PC-9 (cell line): ENCODE results near the gene SDSL. TPM values are rescaled to one million over a fixed set of nuclear protein-coding genes. Genes with fewer than 3 reads are reported as not detected.

Experiments
- BruUV-seq: library from RNA; stranded (reverse); fragments of 400-500 nt; replicated peaks from 2 replicates; lab custom pipeline; 2021; lab: Mats Ljungman, UMichigan
- CTCF ChIA-PET: fragments of 300-600 bp; sonication (Branson Sonifier 250); formaldehyde crosslinking; loops from one replicate; lab custom pipeline; 2022; ENCODE audit warnings: antibody characterized with exemption; lab: Charles Lee
- POLR2A ChIA-PET: fragments of 300-600 bp; sonication (Branson Sonifier 250); formaldehyde crosslinking; loops from one replicate; lab custom pipeline; 2022; ENCODE audit warnings: antibody characterized with exemption; ENCODE audit not compliant: unreplicated experiment; lab: Charles Lee
- DNase-seq, 2 experiments: peaks; one replicate each; pipeline versions ENCODE4 v3.0.0 to v3.0.0-alpha.2; 2015 to 2022; ENCODE audit warnings: mixed read lengths in 1 of 2
- H2AFZ ChIP-seq: fragments of 200-600 bp; sonication (generic); 2 replicates; pipeline ENCODE4 v1.8.1; 2017; ENCODE audit warnings: antibody characterized with exemption
- H3F3A ChIP-seq: fragments of 200-600 bp; sonication (generic); 2 replicates; pipeline ENCODE4 v1.8.1; 2017; ENCODE audit warnings: antibody characterized with exemption, mild to moderate bottlenecking, low read depth; ENCODE audit not compliant: insufficient read depth
- H3K27ac ChIP-seq: fragments of 200-600 bp; sonication (generic); 2 replicates; pipeline ENCODE4 v1.6.1; 2016; ENCODE audit warnings: mixed run types
- H3K27me3 ChIP-seq: fragments of 200-600 bp; sonication (generic); 2 replicates; pipeline ENCODE4 v1.6.1; 2016; ENCODE audit warnings: low read depth, mixed run types; ENCODE audit not compliant: insufficient read depth
- H3K36me3 ChIP-seq: fragments of 200-600 bp; sonication (generic); 2 replicates; pipeline ENCODE4 v1.6.1; 2016; ENCODE audit warnings: low read depth, mixed run types
- H3K4me1 ChIP-seq: fragments of 200-600 bp; sonication (generic); replicated peaks from 2 replicates; pipeline ENCODE4 v1.6.1; 2016; ENCODE audit warnings: mixed run types; ENCODE audit not compliant: insufficient read depth
- H3K4me2 ChIP-seq: fragments of 200-600 bp; sonication (generic); 2 replicates; pipeline ENCODE4 v1.6.1; 2017; ENCODE audit warnings: mixed run types
- H3K4me3 ChIP-seq: fragments of 200-600 bp; sonication (generic); 2 replicates; pipeline ENCODE4 v1.6.1; 2016; ENCODE audit warnings: mixed run types
- H3K79me2 ChIP-seq: fragments of 200-600 bp; sonication (generic); 2 replicates; pipeline ENCODE4 v1.6.1; 2017; ENCODE audit warnings: low read depth, mixed run types
- H3K9me2 ChIP-seq: fragments of 200-600 bp; sonication (generic); 2 replicates; pipeline ENCODE4 v1.8.1; 2017; ENCODE audit warnings: mild to moderate bottlenecking; ENCODE audit not compliant: insufficient read depth
- H3K9me3 ChIP-seq: fragments of 200-600 bp; sonication (generic); 2 replicates; pipeline ENCODE4 v1.8.1; 2016; ENCODE audit warnings: low read depth; ENCODE audit not compliant: insufficient read depth
- H4K20me1 ChIP-seq: fragments of 200-600 bp; sonication (generic); 2 replicates; pipeline ENCODE4 v1.8.1; 2017; ENCODE audit not compliant: insufficient read depth
- CTCF ChIP-seq: fragments of 200-600 bp; sonication (generic); conservative IDR thresholded peaks from 2 replicates; pipeline ENCODE4 v1.6.1; 2017; ENCODE audit warnings: mixed run types, antibody characterized with exemption, mild to moderate bottlenecking, moderate library complexity
- EZH2 ChIP-seq: fragments of 200-600 bp; sonication (generic); IDR thresholded peaks from 2 replicates; pipeline ENCODE4 v1.8.0; 2017; ENCODE audit warnings: antibody characterized with exemption, low read depth
- intact Hi-C: fragments of 100-400 bp; cut with micrococcal nuclease; formaldehyde crosslinking; loops from one replicate; pipeline ENCODE4 v1.10.0; 2022; ENCODE audit not compliant: unreplicated experiment
- total RNA-seq: library from RNA; stranded (reverse); gene quantifications from 2 replicates; pipeline ENCODE4 v1.2.3, GENCODE V29; 2021

SDSL gene
- total RNA-seq, 1 experiment from 2014 or later = 14.2 TPM

- no peaks in the 10 kb centered on the region for H3K79me2 ChIP-seq
- H3K36me3 ChIP-seq = no peaks in the 10 kb centered on the region
- H3K4me3 ChIP-seq = no peak overlapping the region
- no peaks in the 10 kb centered on the region for H3K9me2 ChIP-seq
- H2AFZ ChIP-seq = no peak overlapping the region
- peaks cover 23% of the 10 kb centered on the region for H3K27me3 ChIP-seq
- no peak overlapping the region for H3K27ac ChIP-seq
- H3F3A ChIP-seq = no peaks in the 10 kb centered on the region
- peak overlapping the region; percentile 64 for H3K4me2 ChIP-seq
- intact Hi-C loops = loop anchor here (1.0 to 10.0 kb wide), 2 partner anchors 123 to 450 kb away; no protein-coding TSS in a partner anchor
- POLR2A ChIA-PET = no interaction called here
- H3K9me3 ChIP-seq = no peaks in the 10 kb centered on the region
- no peaks in the 10 kb centered on the region for H3K4me1 ChIP-seq
- peak in 1 of 2 experiments; percentile 66 for DNase-seq
- TF ChIP-seq CTCF (peak; percentile 80), EZH2 (no peak)
- no peaks in the 10 kb centered on the region for H4K20me1 ChIP-seq
- BruUV-seq = no TSS peak
- CTCF ChIA-PET = interaction anchor here (0.7 to 0.9 kb wide), 4 partner anchors 9 to 466 kb away, joined by 3 to 5 read pairs (median 4); no protein-coding TSS in a partner anchor
Measured at GRCh38 chr12:113462117-113462774, 40.1 kb downstream of the SDSL start.

- Histone ChIP-seq H3F3A (no peaks in the 10 kb centered on the region), H3K4me3 (no peak overlapping the region), H3K4me1 (no peaks in the 10 kb centered on the region), H3K36me3 (no peaks in the 10 kb centered on the region), H2AFZ (no peak overlapping the region), H3K27ac (no peak overlapping the region), H3K4me2 (no peak overlapping the region), H3K9me3 (no peaks in the 10 kb centered on the region), H3K9me2 (no peaks in the 10 kb centered on the region), H4K20me1 (no peaks in the 10 kb centered on the region), H3K79me2 (no peaks in the 10 kb centered on the region), H3K27me3 (peaks cover 32% of the 10 kb centered on the region)
- intact Hi-C loops = loop anchor here (1.0 to 10.0 kb wide), 2 partner anchors 122 to 449 kb away; no protein-coding TSS in a partner anchor
- no TSS peak for BruUV-seq
- ChIA-PET CTCF (no interaction called here), POLR2A (no interaction called here)
- TF ChIP-seq EZH2 = no peak
- TF ChIP-seq CTCF = no peak
- no peak for DNase-seq
Measured at GRCh38 chr12:113462998-113463745, 41.0 kb downstream of the SDSL start.

- Histone ChIP-seq H3K36me3 (no peaks in the 10 kb centered on the region), H3K27me3 (peaks cover 39% of the 10 kb centered on the region), H3K9me2 (no peaks in the 10 kb centered on the region), H3K27ac (no peak overlapping the region), H3K9me3 (no peaks in the 10 kb centered on the region), H4K20me1 (no peaks in the 10 kb centered on the region), H3K4me1 (no peaks in the 10 kb centered on the region), H3F3A (no peaks in the 10 kb centered on the region), H2AFZ (no peak overlapping the region), H3K4me2 (no peak overlapping the region), H3K4me3 (no peak overlapping the region), H3K79me2 (no peaks in the 10 kb centered on the region)
- ChIA-PET POLR2A (no interaction called here), CTCF (no interaction called here)
- DNase-seq = no peak
- TF ChIP-seq EZH2 = no peak
- TF ChIP-seq CTCF = no peak
- intact Hi-C loops = loop anchor here (10.0 kb wide), 1 partner anchor 121 kb away; no protein-coding TSS in a partner anchor
- BruUV-seq = no TSS peak
Measured at GRCh38 chr12:113463746-113464451, 41.7 kb downstream of the SDSL start.
